Right kidney (tissue), 9 donors: ENCODE data around the gene REL.
"Not testable (repeated sequence)": the region's sequence is repeated elsewhere in the genome, so short reads cannot be mapped to it uniquely, and the experiment has no call there.

ENCODE experiments used
- DNase-seq: peaks from one replicate; pipeline ENCODE4 v3.0.0-alpha.2; 2016
- long read RNA-seq, 8 donors: transcript quantifications; one replicate each; lab custom pipeline, GENCODE V29; 2026

REL gene
- long read RNA-seq, donor 1 = 0 reads
- long read RNA-seq, donor 2 = 0 reads
- long read RNA-seq, donor 3, partial matches to known transcripts = 0 of 2 reads
- long read RNA-seq, donor 3, other reads (novel, unspliced or antisense) = 0 of 2 reads
- long read RNA-seq, donor 4 = 0 reads
- long read RNA-seq, donor 5, partial matches to known transcripts = 0 of 1 reads
- long read RNA-seq, donor 5, other reads (novel, unspliced or antisense) = 0 of 1 reads
- long read RNA-seq, donor 6, partial matches to known transcripts = 0 of 1 reads
- long read RNA-seq, donor 6, other reads (novel, unspliced or antisense) = 0 of 1 reads
- long read RNA-seq, donor 7 = 0 reads
- long read RNA-seq, donor 8, partial matches to known transcripts = 0 of 1 reads
- long read RNA-seq, donor 8, other reads (novel, unspliced or antisense) = 0 of 1 reads

DNA sequence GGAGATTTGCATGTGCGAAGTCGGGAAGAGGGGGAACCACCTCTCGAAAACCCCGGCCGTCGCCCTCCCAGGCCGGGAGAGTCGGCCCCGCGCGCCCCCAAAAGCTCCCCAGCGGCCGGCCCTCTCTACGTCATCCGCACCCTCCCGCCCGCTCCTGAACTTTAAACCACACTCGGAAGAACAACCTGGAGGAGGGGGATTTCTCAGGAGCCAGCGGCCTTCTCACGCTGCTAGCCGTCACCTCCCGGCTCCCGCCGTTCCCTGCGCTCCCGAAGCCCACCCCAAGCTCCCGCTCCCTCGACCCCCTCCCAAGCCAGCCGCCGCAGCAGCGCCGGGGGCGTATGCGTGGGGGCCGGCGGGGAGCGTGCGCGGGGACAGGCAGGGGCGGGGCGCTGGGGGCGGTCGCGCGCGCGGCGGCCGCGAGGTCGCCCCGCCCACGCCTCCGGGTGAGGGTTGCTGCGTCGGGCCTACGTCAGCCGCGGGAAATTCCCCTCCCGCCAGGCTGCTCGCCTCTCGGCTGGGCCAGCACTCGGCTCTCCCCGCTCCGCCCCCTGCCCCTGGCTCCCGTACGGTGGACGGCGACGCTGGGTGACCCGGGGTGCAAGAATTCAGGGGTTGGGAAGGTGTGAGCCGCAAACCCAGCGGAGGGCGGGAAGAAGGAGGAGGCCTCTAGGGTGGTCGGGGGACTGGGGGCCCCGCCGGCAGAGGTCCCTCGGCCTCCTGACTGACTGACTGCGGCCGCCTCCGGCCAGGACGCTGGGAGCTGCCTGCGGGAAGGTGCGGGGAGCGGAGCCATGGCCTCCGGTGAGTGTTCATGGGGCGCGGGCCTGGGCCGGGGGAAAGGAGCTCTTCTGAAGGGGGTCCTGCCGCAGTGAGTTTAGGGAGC, at the start of gene REL:
REL (plus strand) TSS at position 528 of the 886 bp plus-strand sequence; CDS start at position 795, 267 bp downstream.
- peak; percentile 97 for DNase-seq

DNA sequence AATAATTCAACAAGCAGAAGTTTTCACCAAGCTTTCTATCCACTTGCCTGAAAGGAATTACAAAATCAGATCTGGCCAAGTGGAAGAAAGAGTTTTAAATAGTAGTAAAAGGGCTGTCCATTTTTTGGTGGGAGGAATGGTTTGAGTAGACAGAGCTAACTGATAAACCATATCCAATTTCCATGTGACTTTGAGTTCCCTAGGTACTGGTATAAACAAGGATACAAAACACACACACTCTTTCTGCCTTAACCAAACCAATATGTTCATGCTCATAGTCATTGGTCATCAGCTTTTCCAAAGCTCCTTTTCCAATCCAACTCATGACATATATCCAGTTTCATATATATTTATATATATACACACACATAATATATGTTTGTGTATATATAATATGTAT, 49.5 kb upstream of the REL start:
- no peak for DNase-seq

DNA sequence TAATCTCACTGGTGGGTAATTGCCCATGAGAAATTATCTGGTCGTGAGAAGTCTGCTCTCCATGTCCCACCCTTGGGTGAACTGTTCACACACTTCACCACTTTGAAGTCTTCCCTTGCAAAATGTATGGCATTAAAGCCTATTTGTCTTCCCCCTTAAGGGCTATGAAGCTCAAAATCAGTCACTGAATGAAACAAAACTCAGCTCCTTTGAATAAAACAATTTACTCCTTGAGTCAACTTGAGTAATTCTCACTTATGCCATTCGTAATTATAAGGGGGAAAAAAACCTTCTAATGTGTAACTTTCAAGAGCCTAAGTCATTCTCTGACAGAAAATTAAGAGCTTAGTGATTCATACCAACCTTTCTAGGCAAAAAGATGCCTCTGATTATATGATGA, 48.8 kb upstream of the REL start:
- DNase-seq = no peak

DNA sequence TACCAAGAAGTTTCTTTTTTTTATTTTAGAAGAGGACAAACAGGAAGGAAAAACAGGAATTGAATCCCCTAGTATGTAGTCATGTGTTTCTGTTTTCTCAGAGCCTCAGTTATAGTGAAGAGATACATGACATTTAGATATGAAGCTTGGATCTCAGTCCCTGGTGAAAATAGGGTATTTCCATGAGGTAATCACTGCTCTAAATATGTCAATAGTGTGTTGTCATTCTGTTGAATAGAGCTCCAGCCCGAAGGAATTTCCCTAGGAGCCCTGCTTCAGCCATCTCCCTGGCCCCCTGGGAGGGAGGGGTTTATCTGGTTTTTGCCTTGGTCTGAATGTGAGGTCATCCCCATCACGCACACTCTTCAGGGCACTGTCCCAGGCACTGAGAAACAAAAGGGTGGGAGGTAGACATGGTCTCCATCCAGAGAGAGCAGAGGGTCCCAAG, 47.1 kb upstream of the REL start:
- no peak for DNase-seq

DNA sequence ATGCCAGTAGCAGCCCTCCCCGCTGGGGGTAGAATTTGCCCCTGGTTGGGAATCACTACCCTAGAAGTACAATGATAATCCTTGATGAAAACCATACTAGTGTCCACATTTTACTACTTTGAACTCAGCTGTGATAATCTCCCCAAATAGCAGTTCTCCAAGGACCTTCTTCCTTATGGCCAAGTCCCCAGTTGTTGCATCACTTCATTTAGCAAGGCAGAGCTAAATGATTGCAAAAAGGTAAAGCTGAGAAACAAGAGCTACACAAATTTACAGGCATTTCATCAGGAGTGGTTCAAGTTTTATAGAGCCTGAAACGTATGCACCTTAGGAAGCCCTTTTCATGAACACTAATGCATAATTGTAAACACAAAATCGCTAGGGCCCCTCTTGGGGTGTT, 44.9 kb upstream of the REL start:
- DNase-seq = no peak

DNA sequence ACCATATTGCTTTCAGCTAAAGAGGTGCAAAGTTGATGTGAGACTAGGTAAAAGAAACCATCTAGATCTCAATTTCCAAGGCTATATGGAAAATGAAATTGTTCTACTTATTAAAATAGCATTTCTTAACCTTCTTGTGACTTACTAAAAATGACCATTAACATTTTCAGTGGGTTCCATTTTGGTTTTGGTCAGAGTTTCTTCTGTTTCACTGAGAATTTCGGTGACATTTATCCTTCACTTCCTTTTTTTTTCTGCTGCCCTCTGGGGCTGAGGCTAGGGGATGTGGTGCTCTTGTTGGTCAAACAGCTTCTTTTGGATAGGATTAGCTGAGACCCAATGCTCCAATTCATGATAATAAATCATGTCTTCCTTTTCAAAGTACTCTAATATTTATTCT, 44.3 kb upstream of the REL start:
- no peak for DNase-seq

DNA sequence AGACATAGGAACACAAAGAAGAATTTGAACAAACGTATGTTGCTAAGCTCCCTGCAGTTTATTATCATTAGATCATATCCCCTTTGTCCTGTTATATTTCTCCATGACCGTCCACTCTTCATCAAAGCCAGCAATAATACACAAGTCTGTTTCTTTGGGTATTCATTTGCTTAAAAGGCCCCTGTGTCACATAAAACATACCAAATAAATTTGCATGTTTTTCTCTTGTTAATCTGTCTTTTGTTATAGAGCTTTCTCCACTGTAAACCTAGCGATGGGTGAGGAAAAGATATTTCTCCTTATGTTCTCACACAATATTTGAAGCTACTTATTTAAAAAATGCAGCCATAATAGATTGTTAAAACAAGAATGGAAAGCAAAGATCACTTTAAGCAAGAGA, 42.9 kb upstream of the REL start:
- no peak for DNase-seq

DNA sequence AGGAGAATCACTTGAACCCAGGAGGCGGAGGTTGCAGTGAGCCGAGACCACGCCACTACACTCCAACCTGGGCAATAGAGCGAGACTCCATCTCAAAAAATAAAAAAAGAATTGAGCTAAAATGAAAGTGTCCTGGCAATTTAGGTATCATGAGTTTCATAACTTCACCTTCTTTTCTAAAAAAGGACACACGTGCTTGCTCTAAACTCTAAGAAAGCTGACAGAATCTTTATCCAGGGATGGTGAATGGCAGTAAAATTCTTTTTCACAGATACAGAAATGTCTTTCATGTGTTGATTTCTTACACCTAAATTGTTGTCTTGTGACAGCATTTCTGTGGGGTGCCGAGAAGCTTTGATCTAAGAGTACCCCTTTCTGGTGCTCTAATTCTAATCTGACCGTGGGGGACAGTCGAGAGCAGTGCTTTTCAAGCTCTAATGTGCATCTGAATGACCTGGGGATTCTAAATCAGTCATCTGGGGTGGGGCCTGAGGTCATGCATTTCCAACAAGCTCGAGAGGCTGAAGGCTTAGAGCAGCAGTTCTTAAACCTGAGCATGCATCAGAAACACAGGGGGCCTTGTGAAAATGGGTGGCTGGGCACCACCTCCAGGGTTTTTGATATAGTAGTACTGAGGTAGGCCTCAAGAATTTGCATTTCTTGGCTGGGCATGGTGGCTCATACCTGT, 42.1 kb upstream of the REL start:
- no peak for DNase-seq

DNA sequence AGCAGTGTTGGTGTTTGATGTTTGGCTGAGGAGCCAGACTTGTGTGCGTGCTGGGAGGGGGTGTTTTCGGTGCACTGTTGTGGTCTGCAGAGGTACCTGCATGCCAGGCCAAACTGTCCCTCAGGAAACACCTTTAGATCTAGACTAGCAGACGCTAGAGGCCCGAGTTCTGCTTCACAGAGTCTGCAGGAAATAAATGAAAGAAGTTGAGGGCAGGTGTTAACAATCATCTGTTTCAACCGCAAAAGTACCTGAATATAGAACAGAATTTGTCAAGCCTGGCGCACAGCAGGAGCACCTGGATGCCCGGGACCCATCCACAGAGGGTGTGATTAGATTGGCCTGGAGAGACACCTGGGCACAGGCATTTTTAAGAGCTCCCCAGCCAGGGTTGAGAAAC, 40.5 kb upstream of the REL start:
- no peak for DNase-seq

DNA sequence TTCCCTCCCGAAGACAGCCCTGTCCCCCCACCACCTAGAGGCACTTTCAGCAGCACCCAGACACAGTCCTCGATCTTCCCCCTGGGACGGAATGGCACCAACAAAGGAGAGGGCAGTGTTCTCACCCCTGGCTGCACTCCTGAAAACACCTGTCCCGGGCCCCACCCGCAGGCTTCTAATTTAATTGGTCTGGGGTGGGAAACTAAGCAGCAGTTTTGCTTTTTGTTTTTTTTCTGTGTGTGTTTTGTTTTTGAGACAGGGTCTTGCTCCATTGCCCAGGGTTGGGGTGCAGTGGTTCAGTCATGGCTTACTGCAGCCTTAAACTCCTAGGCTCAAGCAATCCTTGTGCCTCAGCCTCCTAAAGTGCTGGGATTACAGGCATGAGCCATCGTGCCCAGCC, 38.4 kb upstream of the REL start:
- DNase-seq = no peak

DNA sequence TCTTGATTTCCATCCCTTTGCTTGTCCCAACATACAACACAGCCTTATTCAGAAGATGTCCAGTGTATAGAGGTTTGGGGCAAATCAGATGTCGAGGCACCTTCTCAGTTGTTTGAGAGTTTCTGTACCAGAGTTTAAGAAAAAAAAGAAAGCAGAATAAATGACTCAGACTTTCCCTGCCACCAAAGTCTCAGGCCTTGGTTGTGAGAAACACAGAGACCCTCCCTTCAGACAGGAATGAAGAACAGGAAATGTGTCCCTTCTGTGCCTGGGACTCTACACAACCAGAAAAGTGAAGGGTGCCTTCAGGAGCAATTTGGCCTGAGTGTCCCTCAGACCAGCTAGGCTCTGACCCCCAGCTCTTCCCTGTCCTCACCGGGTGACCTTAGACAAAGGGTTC, 37.3 kb upstream of the REL start:
- no peak for DNase-seq

DNA sequence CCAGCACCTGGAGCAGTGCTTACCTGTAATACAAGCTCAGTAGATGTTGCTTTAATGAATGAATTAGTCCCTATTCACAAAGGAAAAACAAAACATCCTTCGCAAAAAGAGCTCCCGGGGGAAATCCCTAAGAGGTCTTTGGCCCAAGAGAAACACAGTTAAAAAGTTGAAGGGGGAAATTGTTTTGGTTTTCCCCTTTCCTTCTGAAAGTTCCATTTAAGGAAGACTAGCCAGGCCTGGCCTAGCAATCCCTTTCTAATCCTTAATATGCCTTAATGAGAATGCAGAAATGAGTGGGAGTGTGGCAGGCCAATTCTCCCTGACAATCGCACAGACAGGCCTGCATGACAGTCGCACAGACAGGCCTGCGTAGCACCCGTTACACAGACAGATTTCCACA, 33.5 kb upstream of the REL start:
- no peak for DNase-seq

DNA sequence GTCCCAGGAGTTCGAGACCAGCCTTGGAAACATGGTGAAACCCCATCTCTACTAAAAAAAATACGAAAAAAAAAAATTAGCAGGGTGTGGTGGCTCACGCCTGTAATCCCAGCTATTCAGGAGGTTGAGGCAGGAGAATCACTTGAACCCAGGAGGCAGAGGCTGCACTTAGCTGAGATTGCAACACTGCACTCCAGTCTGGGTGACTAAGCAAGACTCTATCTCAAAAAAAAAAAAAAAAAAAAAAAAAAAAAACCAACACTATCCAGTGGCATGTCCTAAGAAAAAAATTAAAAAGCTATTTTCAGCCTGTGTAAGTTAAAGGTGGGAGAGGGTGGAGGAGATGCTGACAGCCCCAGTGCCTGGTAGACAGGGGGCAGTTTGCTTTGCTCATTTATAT, 32.2 kb upstream of the REL start:
- DNase-seq = no peak

DNA sequence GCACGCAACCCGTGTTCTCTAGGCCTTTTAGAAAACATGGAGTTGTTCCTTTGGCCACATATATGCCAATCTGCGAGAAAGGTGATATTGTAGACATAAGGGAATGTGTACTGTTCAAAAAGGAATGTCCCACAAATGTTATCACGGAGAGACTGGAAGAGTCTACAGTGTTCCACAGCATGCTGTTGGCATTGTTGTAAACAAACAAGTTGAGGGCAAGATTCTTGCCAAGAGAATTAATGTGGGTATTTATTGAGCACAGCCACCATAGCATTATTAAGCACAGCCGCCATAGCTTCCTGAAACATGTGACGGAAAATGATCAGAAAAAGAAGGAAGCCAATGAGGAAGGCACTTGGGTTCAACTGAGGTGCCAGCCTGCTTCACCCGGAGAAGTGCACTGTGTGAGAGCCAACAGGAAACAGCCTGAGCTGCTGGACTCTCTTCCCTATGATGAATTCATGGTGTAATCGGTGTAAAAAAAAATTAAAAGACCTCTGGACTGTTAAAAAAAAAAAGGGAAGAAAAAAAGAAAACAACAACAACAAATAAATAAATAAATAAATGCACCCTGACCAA, 29.0 kb upstream of the REL start:
- no peak for DNase-seq

DNA sequence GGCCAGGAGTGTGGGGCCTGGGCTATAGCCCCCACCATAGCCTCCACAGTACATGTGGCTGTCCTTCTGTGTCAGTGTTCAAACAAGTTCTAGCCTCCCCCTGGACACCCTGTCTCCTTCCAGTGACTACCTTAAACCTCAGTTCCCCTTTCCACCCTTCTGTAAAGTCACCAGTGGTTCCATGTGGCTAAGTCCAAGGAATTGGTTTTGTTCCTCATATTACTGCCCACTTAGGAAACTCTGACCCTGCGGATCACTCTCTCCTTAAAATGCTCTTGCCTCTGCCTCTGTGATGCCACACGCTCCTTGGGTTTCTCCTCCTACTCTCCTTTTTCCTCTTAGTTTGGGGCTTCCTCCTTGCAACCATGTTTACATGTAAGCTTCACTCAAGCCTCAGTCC, 27.8 kb upstream of the REL start:
- DNase-seq = no peak

DNA sequence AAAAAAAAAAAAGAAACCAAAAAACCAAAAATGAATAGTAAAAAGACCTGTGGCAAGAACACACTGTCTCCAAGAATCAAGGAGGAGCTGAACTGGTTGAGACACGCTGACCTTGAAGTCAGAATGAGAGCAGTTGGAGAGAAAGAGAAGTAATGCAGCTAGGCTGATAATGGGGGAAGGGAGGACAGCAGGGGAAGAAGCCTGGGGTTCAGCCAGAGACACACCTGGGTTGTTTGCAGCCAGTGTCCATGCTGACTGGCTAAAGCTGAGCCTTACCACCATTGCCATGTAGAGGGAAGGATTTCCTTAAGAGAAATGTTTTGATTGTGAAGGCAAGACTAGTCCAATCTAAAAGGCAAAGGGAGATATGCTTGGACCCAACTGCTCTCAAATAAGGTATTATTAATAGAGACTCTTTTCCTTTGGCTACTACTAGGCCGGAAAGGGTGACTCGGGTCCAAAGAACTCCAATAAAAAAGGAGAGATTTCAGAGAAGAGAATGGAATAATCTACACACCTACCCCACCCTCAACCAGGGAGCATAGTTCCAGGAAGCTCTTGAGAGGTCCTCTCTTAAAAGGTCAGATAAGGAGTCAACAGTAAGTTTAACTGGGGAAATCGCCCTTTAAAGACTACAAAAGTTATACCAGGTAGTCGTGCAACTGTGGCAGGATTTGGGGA, 25.2 kb upstream of the REL start:
- no peak for DNase-seq

DNA sequence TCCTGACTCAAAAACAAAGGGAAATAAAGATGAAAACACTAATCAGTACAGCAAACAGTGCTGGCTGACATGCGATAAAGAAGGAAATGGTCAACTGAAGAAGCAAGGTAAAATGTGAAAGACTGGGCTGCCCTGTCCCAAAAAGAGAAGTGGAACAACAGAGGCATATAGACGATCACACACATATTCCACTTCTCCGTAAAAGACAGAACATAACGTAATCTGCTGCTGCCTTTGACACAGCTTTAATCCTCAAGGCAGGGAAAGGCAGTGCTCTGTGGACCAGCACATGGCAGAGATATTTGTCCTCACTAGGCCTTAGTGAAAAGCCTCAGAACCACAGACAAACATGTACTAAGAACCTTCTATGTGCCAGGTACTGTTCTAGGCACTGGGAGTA, 24.3 kb upstream of the REL start:
- no peak for DNase-seq

DNA sequence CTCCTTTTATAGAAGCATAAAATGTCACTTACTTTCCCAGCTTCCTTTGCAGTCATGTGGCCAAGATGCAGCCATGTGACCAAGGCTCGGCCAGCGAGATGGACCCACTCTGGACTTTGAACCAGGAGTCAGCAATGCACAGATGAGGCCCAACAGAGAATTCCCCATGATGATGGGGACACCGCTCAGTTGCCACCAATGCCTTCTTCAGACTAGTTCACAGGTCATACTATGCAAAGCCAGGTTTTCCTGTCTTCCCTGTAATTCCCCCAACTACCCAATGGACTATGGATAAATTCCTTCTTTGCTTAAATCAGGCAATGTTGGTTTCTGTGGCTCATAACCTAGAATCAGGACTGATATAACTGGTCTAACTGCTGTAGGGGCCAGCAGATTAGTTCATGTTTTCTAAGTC, 22.5 kb upstream of the REL start:
- no peak for DNase-seq

DNA sequence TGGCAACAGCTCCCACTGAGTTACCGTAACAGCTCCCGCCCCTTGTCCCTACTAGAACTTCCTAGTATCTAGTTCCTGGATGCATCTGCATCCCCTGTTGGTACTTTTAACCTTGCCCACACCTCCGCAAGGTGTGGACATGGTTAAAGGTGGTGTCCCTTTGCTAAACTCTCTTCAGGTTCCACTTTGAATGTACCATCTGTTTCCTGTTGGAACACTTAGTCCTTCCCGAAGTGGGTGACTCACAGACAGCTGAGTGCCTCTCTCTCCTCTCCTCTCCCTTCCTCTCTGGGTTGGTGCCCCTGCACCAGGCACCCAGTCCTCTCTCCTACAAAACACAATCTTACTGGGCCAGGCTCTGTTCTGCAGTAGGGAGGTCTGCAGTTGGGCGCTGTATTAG, 19.6 kb upstream of the REL start:
- DNase-seq = no peak

DNA sequence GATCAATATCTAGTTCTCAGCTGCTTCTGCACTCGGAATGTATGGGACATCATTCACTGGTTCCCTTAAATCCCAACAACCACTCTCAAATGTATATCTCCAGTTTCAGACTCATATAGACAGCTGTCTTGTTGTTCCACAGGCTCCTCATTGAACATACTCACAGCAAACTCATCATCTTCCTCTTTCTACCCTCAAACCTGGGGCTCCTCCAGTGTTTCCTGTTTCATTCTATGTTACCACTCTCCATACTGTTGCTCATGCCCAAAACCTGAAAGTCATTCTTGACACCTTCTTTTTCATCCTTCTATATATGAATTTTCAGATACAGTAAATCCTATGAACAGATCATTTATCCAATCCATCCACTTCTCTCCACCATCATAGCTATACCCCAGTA, 18.7 kb upstream of the REL start:
- no peak for DNase-seq

DNA sequence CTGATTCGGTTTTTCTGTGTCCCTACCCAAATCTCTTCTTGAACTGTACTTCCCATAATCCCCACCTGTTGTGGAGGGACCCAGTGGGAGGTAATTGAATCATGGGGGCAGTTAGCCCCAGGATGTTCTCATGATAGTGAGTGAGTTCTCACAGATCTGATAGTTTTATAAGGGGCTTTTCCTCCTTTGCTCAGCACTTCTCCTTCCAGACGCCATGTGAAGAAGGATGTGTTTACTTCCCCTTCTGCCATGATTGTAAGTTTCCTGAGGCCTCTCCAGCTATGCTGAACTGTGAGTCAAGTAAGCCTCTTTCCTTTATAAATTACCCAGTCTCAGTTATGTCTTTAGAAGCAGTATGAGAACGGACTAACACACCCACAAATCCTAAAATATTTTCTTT, 16.0 kb upstream of the REL start:
- not testable (repeated sequence) for DNase-seq

DNA sequence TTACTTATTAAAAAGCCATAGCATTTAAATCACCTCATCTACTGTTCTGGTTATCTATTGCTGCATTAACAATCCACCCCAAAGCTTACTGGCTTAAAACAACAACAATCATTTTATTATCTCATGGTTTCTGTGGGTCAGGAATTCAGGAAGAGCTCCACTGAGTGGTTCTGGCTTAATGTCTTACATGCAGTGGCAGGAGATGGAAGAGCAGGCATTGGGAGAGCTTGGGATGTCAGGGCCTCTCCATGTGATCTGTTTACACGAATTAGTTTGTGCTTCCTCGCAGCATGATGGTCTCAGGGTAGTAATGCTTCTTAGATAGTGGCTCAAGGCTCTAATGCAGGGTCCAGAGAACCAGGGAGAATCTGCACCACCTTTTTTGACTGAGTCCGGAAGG, 14.4 kb upstream of the REL start:
- no peak for DNase-seq
